B cell (primary cell): ENCODE results near the gene SKA3. TPM values are rescaled to one million over a fixed set of nuclear protein-coding genes. Genes with fewer than 3 reads are reported as not detected.
"Not testable (repeated sequence)": the region's sequence is repeated elsewhere in the genome, so short reads cannot be mapped to it uniquely, and the experiment has no call there.

Experiments
- ATAC-seq: fragments of 200-7000 bp; cut with Tn5 transposase; one replicate; pipeline ENCODE4 v1.10.0; 2021; ENCODE audit warnings: low read depth, mild to moderate bottlenecking, moderate number of reproducible peaks, moderate library complexity
- CTCF ChIA-PET: fragments of 350-600 bp; sonication (Branson Sonifier 250); formaldehyde crosslinking; loops from one replicate; lab custom pipeline; 2021; ENCODE audit warnings: antibody characterized with exemption, inconsistent platforms; lab: Charles Lee
- POLR2A ChIA-PET: fragments of 350-600 bp; sonication (Branson Sonifier 250); formaldehyde crosslinking; loops from one replicate; lab custom pipeline; 2021; ENCODE audit warnings: antibody characterized with exemption; lab: Charles Lee
- DNase-seq: peaks from one replicate; pipeline ENCODE4 v3.0.0; 2013
- H2AFZ ChIP-seq: 2 replicates; pipeline ENCODE4 v1.6.1; 2012; ENCODE audit warnings: mild to moderate bottlenecking, low read depth, low read length; ENCODE audit not compliant: insufficient read depth, poor library complexity, severe bottlenecking
- H3K27ac ChIP-seq, 2 donors: 1 replicate in 1 of 2; 2 replicates in 1 of 2; pipeline ENCODE4 v1.5.1; 2012 to 2013; ENCODE audit warnings: low read length in 2 of 2, mild to moderate bottlenecking in 2 of 2, moderate library complexity in 1 of 2
- H3K27me3 ChIP-seq, 4 experiments: fragments of 200-600 bp in 1 of 4; sonication (generic) in 1 of 4; replicated peaks in 1 of 4; 1 replicate in 2 of 4; 2 replicates in 2 of 4; pipeline versions ENCODE4 v1.6.1 to v1.7.0; 2013 to 2016; ENCODE audit warnings: low read length in 3 of 4, mild to moderate bottlenecking in 2 of 4, mixed read lengths in 1 of 4, moderate library complexity in 1 of 4; ENCODE audit not compliant: insufficient read depth in 4 of 4, control insufficient read depth in 3 of 4; ENCODE audit errors: control extremely low read depth in 1 of 4
- H3K36me3 ChIP-seq, 2 experiments: replicated peaks in 1 of 2; 1 replicate in 1 of 2; 2 replicates in 1 of 2; pipeline versions ENCODE4 v1.6.1 to v1.7.1; 2013; ENCODE audit warnings: low read length in 1 of 2; ENCODE audit not compliant: insufficient read depth in 2 of 2, control insufficient read depth in 1 of 2; ENCODE audit errors: control extremely low read depth in 1 of 2, extremely low read depth in 1 of 2
- H3K4me1 ChIP-seq, 2 donors: fragments of 200-600 bp in 1 of 2; sonication (generic) in 1 of 2; 1 replicate in 1 of 2; 2 replicates in 1 of 2; pipeline versions ENCODE4 v1.5.1 to v1.6.1; 2013 to 2017; ENCODE audit warnings: low read length in 2 of 2; ENCODE audit not compliant: control insufficient read depth in 2 of 2, insufficient read depth in 2 of 2
- H3K4me2 ChIP-seq: replicated peaks from 2 replicates; pipeline ENCODE3; 2012; ENCODE audit warnings: mild to moderate bottlenecking, low read depth, low read length; ENCODE audit not compliant: poor library complexity, severe bottlenecking
- H3K4me3 ChIP-seq, 5 experiments: fragments of 200-600 bp in 1 of 5; sonication (generic) in 1 of 5; 1 replicate in 3 of 5; 2 replicates in 2 of 5; pipeline versions ENCODE4 v1.5.1 to v1.7.0; 2011 to 2016; ENCODE audit warnings: low read length in 4 of 5, mild to moderate bottlenecking in 4 of 5, low read depth in 2 of 5, control low read depth in 1 of 5, moderate library complexity in 1 of 5; ENCODE audit not compliant: insufficient read depth in 1 of 5; ENCODE audit errors: control extremely low read depth in 1 of 5, extremely low read depth in 1 of 5
- H3K79me2 ChIP-seq: fragments of 200-600 bp; sonication (generic); one replicate; pipeline ENCODE4 v1.6.0; 2016; ENCODE audit warnings: low read length; ENCODE audit not compliant: control insufficient read depth, insufficient read depth
- H3K9ac ChIP-seq: fragments of 200-600 bp; sonication (generic); 2 replicates; pipeline ENCODE4 v1.6.1; 2017; ENCODE audit warnings: mild to moderate bottlenecking, low read length, moderate library complexity
- H3K9me3 ChIP-seq, 3 donors: one replicate each; pipeline versions ENCODE4 v1.6.1 to v1.7.1; 2013; ENCODE audit warnings: low read length in 2 of 3; ENCODE audit not compliant: control insufficient read depth in 2 of 3, insufficient read depth in 1 of 3; ENCODE audit errors: control extremely low read depth in 1 of 3
- H4K20me1 ChIP-seq: 2 replicates; pipeline ENCODE4 v1.6.0; 2012; ENCODE audit warnings: mild to moderate bottlenecking, low read length; ENCODE audit not compliant: insufficient read depth, control insufficient read depth, poor library complexity, severe bottlenecking
- H3K27ac Mint-ChIP-seq: one replicate; pipeline ENCODE4 v1.8.0; 2021; ENCODE audit warnings: mixed read lengths
- H3K27me3 Mint-ChIP-seq: one replicate; pipeline ENCODE4 v1.8.0; 2021; ENCODE audit warnings: mixed read lengths
- H3K4me1 Mint-ChIP-seq: one replicate; pipeline ENCODE4 v1.8.0; 2021; ENCODE audit warnings: mixed read lengths
- H3K4me3 Mint-ChIP-seq: one replicate; pipeline ENCODE4 v1.8.0; 2021; ENCODE audit warnings: mixed read lengths
- H3K9me3 Mint-ChIP-seq: one replicate; pipeline ENCODE4 v1.8.0; 2022; ENCODE audit warnings: mixed read lengths; ENCODE audit not compliant: insufficient read depth
- CTCF ChIP-seq: fragments of 200-600 bp; IDR thresholded peaks from one replicate; pipeline ENCODE4 v1.8.0; 2022; ENCODE audit warnings: antibody characterized with exemption, mild to moderate bottlenecking
- EZH2 ChIP-seq: IDR thresholded peaks from 2 replicates; pipeline ENCODE4 v1.6.1; 2012; ENCODE audit warnings: borderline replicate concordance, low read depth, mild to moderate bottlenecking, moderate library complexity, low read length; ENCODE audit not compliant: insufficient read depth, poor library complexity, severe bottlenecking
- WGBS: methylation state at CpG from one replicate; pipeline ENCODE4 v1.1.5; 2013; ENCODE audit warnings: missing lambda C conversion rate; ENCODE audit not compliant: insufficient coverage; 5-methylcytosine and 5-hydroxymethylcytosine counted together
- intact Hi-C: fragments of 100-400 bp; cut with micrococcal nuclease; formaldehyde crosslinking; loops from one replicate; pipeline ENCODE4 v1.10.0; 2022
- polyA plus RNA-seq: library from polyadenylated mRNA; depleted of rRNA; stranded (reverse); fragments of >200 nt; gene quantifications from 2 replicates; pipeline ENCODE4 v1.2.3, GENCODE V29; 2012
- total RNA-seq, 2 donors: library from RNA; stranded (reverse); fragments of 120-200 nt in 1 of 2; gene quantifications; 1 replicate in 1 of 2; 2 replicates in 1 of 2; pipeline versions ENCODE4 v1.2.3 to v1.2.4, GENCODE V29; 2013 to 2022

SKA3 gene
- total and polyA plus RNA-seq, 2 donors (not counting 1 experiment from before 2014, with no cell fraction given), result 0.07 to 0.20 TPM

GRCh38 chr13:21171420-21171819, 4.9 kb downstream of the SKA3 start:
- Histone ChIP-seq H3K4me1 (peaks cover 4 to 5% of the 10 kb centered on the region in 2 donors), H3K36me3 (no peaks in the 10 kb centered on the region), H4K20me1 (no peaks in the 10 kb centered on the region), H3K9ac (no peak overlapping the region), H3K4me3 (no peak overlapping the region), H3K27me3 (no peaks in the 10 kb centered on the region), H3K9me3 (no peaks in the 10 kb centered on the region), H3K27ac (no peak overlapping the region), H3K79me2 (no peaks in the 10 kb centered on the region), H2AFZ (no peak overlapping the region), H3K4me2 (no peak overlapping the region)
- Mint-ChIP-seq H3K4me1 (peaks cover 5% of the 10 kb centered on the region), H3K4me3 (no peak overlapping the region), H3K27me3 (no peaks in the 10 kb centered on the region), H3K27ac (no peak overlapping the region), H3K9me3 (no peaks in the 10 kb centered on the region)
- ChIA-PET CTCF (no interaction called here), POLR2A (no interaction called here)
- DNase-seq (no peak), ATAC-seq (no peak)
- TF ChIP-seq CTCF, result no peak
- TF ChIP-seq EZH2, result no peak
- 100% methylated on average over 1 of the region's 9 CpGs for WGBS
- intact Hi-C loops, result loop anchor here (10.0 kb wide), 1 partner anchor 1537 kb away; the partner anchor contains the start of gene MPHOSPH8

GRCh38 chr13:21165606-21166005, 10.7 kb downstream of the SKA3 start:
- intact Hi-C loops, H3K9me3 ChIP-seq, H3K27me3 ChIP-seq, DNase-seq, ATAC-seq, H3K27ac ChIP-seq, H4K20me1 ChIP-seq, H3K36me3 ChIP-seq, H3K9ac ChIP-seq, H3K79me2 ChIP-seq, H3K4me3 Mint-ChIP-seq, H3K4me2 ChIP-seq, H3K4me1 ChIP-seq, H3K4me1 Mint-ChIP-seq, H3K27ac Mint-ChIP-seq, CTCF ChIA-PET, H3K27me3 Mint-ChIP-seq, H3K9me3 Mint-ChIP-seq, H2AFZ ChIP-seq, H3K4me3 ChIP-seq: not testable (repeated sequence)
- 56% methylated on average over 4 of the region's 4 CpGs for WGBS
- POLR2A ChIA-PET, result interaction anchor here (0.5 kb wide), 1 partner anchor 21 kb away, joined by 9 read pairs; no protein-coding TSS in a partner anchor
